Mucosa of descending colon (tissue), 3 donors: ENCODE results near the gene HS1BP3. TPM values are rescaled to one million over a fixed set of nuclear protein-coding genes. Genes with fewer than 3 reads are reported as not detected.
A peak's percentile ranks its signal among the peaks of the same experiment; 100 is the strongest.

Source experiments
- ATAC-seq: fragments of 200-7000 bp; cut with Tn5 transposase; one replicate; pipeline ENCODE4 v1.9.1; 2020; ENCODE audit warnings: mild to moderate bottlenecking, moderate library complexity
- DNase-seq, 3 donors: peaks; one replicate each; pipeline ENCODE4 v3.0.0-alpha.2; 2020
- H3K36me3 ChIP-seq: fragments of 200-600 bp; one replicate; pipeline ENCODE4 v1.8.0; 2021; ENCODE audit warnings: low read depth, mild to moderate bottlenecking
- H3K4me1 ChIP-seq: fragments of 200-600 bp; one replicate; pipeline ENCODE4 v1.8.0; 2021; ENCODE audit warnings: low read depth, mild to moderate bottlenecking
- H3K4me3 ChIP-seq: fragments of 200-600 bp; one replicate; pipeline ENCODE4 v1.8.0; 2021; ENCODE audit warnings: mild to moderate bottlenecking
- H3K9me3 ChIP-seq: fragments of 200-600 bp; one replicate; pipeline ENCODE4 v1.8.0; 2021; ENCODE audit warnings: mild to moderate bottlenecking
- CTCF ChIP-seq: fragments of 200-600 bp; IDR thresholded peaks from one replicate; pipeline ENCODE4 v1.8.0; 2022; ENCODE audit warnings: antibody characterized with exemption, mild to moderate bottlenecking
- intact Hi-C, 2 donors: fragments of 100-400 bp; cut with DNase I in 1 of 2; cut with micrococcal nuclease in 1 of 2; formaldehyde crosslinking; loops; one replicate each; pipeline versions ENCODE4 v1.11.0 to v1.11.1; 2022; cut with DNase I, micrococcal nuclease
- total RNA-seq, 3 donors: library from RNA; stranded (reverse); fragmentation: NEBNext Ultra II Directional in 2 of 3; extraction: Animal tissue kit (Norgen Biotek cat#: 25700) in 2 of 3; gene quantifications; one replicate each; pipeline versions ENCODE4 v1.2.1 to v1.2.4, GENCODE V29; 2021 to 2023
- donor health status: DM: no; HTN: no; CAD: no; lungs with moderate emphysema.
- donor health status: DM: no; HTN: no; CAD: no.
- donor health status: DM: no; HTN: yes; CAD: no.

Gene HS1BP3
- total RNA-seq, 3 donors from 2014 or later, result 28.8 to 47.0 (median 29.7) TPM

DNA sequence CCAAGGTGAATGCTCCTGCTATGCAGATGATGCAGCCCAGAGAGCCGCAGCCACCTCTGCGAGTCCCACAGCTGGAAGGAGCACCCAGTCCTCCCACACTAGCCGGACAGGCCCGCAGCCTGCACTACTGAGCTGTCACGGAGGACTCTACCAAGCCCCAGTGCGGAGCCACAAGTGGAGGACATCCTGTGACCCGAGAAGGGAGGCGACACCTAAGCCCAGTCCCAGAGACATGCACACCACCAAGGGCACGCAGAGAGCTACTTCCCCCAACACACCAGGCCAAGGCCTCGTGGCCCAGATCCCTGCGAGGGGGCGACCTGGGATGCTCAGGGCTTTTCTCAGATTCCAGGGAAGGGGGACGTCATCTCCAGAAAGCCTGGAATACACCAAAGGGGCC lies 12.9 kb downstream of the HS1BP3 start:
- Histone ChIP-seq H3K36me3 (no peaks in the 10 kb centered on the region), H3K9me3 (no peaks in the 10 kb centered on the region), H3K4me3 (no peak overlapping the region), H3K4me1 (peaks cover 19% of the 10 kb centered on the region)
- DNase-seq (peak in 1 of 3 donors; percentile 32), ATAC-seq (no peak)
- intact Hi-C loops, result loop anchor here (5.0 to 10.0 kb wide), 3 partner anchors 191 to 246 kb away; partner anchors contain the start of gene RHOB (in 2 of the 2)
- TF ChIP-seq CTCF, result no peak

DNA sequence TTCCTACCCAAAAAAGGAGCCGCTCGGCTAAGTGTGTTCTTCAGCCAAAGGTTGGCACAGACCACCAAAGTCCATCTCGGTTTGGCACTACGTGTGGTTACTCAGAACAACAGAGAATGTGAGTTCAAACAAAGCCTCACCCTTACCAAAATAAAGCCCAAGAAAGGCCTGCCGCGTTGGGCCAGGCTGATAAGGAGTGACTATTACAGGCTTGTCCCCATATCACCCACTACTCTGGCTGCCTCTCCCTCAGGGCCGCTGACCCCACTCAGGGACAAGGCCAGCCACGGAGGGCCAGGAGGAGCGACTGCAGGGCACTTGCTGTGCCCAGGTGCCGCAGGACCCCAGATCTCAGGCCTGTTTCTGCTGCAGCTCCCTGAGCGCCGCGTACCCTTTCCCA lies 13.8 kb downstream of the HS1BP3 start:
- Histone ChIP-seq H3K36me3 (no peaks in the 10 kb centered on the region), H3K4me3 (no peak overlapping the region), H3K4me1 (peaks cover 19% of the 10 kb centered on the region), H3K9me3 (no peaks in the 10 kb centered on the region)
- no peak for ATAC-seq
- DNase-seq, result peak in 2 of 3 donors; percentile 30 to 39
- intact Hi-C loops, result loop anchor here (5.0 to 10.0 kb wide), 3 partner anchors 190 to 245 kb away; partner anchors contain the start of gene RHOB (in 2 of the 2)
- no peak for TF ChIP-seq CTCF

GRCh38 chr2:20635675-20636584 lies 15.0 kb downstream of the HS1BP3 start:
- intact Hi-C loops, result loop anchor here (5.0 to 10.0 kb wide), 3 partner anchors 189 to 244 kb away; partner anchors contain the start of gene RHOB (in 2 of the 2)
- no peak overlapping the region for H3K4me3 ChIP-seq
- H3K36me3 ChIP-seq, result no peaks in the 10 kb centered on the region
- peak; percentile 84 for TF ChIP-seq CTCF
- ATAC-seq (peak; percentile 73), DNase-seq (peak; percentile 85 to 92 (median 90))
- no peaks in the 10 kb centered on the region for H3K9me3 ChIP-seq
- H3K4me1 ChIP-seq, result peaks cover 19% of the 10 kb centered on the region

DNA sequence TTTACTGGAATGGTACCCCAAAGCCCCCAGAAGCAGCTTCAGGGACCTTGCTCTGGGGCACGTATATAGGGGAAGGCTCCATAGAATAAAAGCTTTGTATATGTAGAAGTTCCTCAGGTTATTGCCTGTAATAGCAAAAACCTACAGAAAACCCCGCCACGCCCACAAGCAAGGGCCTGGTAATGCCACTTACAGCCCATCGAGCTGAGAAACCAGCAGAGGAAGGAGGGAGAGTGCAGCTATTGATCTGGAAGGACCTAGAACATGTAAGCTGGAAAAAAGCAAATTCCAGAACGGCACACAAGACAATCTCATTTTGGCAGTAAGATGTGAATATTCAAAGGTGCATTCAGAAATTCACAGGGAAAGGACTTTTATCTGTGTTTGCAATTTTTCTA lies 15.8 kb downstream of the HS1BP3 start:
- peak; percentile 42 to 55 (median 53) for DNase-seq
- intact Hi-C loops, result loop anchor here (5.0 to 10.0 kb wide), 3 partner anchors 188 to 243 kb away; partner anchors contain the start of gene RHOB (in 2 of the 2)

More for the DNA sequence above, 15.8 kb downstream of the HS1BP3 start:
- H3K4me3 ChIP-seq, result no peak overlapping the region
- no peak for ATAC-seq
- no peaks in the 10 kb centered on the region for H3K36me3 ChIP-seq
- H3K4me1 ChIP-seq, result peaks cover 19% of the 10 kb centered on the region
- no peak for TF ChIP-seq CTCF
- H3K9me3 ChIP-seq, result no peaks in the 10 kb centered on the region
